SK-N-SH treated with all-trans-retinoic acid at 6 μM for 48 hours (cell line): Measurements from ENCODE around the gene DMRTC2.

Experiments used
- ATAC-seq: fragments of 200-7000 bp; cut with Tn5 transposase; 3 replicates; pipeline ENCODE4 v1.9.1; 2020; ENCODE audit warnings: mild to moderate bottlenecking, moderate library complexity
- ARNTL ChIP-seq: fragments of 450-650 bp; formaldehyde crosslinking; IDR thresholded peaks from 2 replicates; pipeline ENCODE4 v1.5.0; 2020; ENCODE audit warnings: low read depth, mild to moderate bottlenecking, moderate library complexity, borderline replicate concordance
- BACH2 ChIP-seq: fragments of 250-450 bp; sonication (Bioruptor Pico); IDR thresholded peaks from 2 replicates; pipeline ENCODE4 v1.9.0; 2021; ENCODE audit warnings: mild to moderate bottlenecking, borderline replicate concordance
- CSRNP3 ChIP-seq: fragments of 250-450 bp; sonication (Bioruptor Pico); IDR thresholded peaks from 2 replicates; pipeline ENCODE4 v1.5.1; 2021; ENCODE audit warnings: mild to moderate bottlenecking, moderate library complexity
- ESRRG ChIP-seq: fragments of 250-450 bp; sonication (Bioruptor Pico); IDR thresholded peaks from 2 replicates; pipeline ENCODE4 v1.6.1; 2021; ENCODE audit warnings: mild to moderate bottlenecking
- GLIS3 ChIP-seq: fragments of 250-450 bp; sonication (Bioruptor Pico); IDR thresholded peaks from 2 replicates; pipeline ENCODE4 v1.5.0; 2020; ENCODE audit warnings: mild to moderate bottlenecking, moderate library complexity
- ISL1 ChIP-seq: fragments of 250-450 bp; sonication (Bioruptor Pico); IDR thresholded peaks from 2 replicates; pipeline ENCODE4 v2.1.2; 2022; ENCODE audit warnings: mild to moderate bottlenecking, moderate library complexity
- OSR1 ChIP-seq: fragments of 250-450 bp; sonication (Bioruptor Pico); IDR thresholded peaks from 2 replicates; pipeline ENCODE4 v1.8.0; 2022; ENCODE audit warnings: moderate library complexity, mild to moderate bottlenecking, inconsistent platforms
- PATZ1 ChIP-seq: fragments of 250-450 bp; sonication (Bioruptor Pico); IDR thresholded peaks from 2 replicates; pipeline ENCODE4 v1.8.0; 2020; ENCODE audit warnings: mild to moderate bottlenecking, moderate library complexity, borderline replicate concordance
- POU6F1 ChIP-seq: fragments of 250-450 bp; sonication (Bioruptor Pico); IDR thresholded peaks from 2 replicates; pipeline ENCODE4 v1.8.0; 2021; ENCODE audit warnings: low read depth, mild to moderate bottlenecking, moderate library complexity, borderline replicate concordance
- PPARA ChIP-seq: fragments of 250-450 bp; sonication (Bioruptor Pico); IDR thresholded peaks from 2 replicates; pipeline ENCODE4 v1.5.0; 2020; ENCODE audit warnings: mild to moderate bottlenecking, borderline replicate concordance
- RARB ChIP-seq: fragments of 250-450 bp; sonication (Bioruptor Pico); IDR thresholded peaks from 2 replicates; pipeline ENCODE4 v1.8.0; 2021; ENCODE audit warnings: mild to moderate bottlenecking, moderate library complexity
- SNAI2 ChIP-seq: fragments of 250-450 bp; sonication (Bioruptor Pico); IDR thresholded peaks from 2 replicates; pipeline ENCODE4 v1.5.0; 2020; ENCODE audit warnings: mild to moderate bottlenecking, moderate library complexity
- TCF4 ChIP-seq: fragments of 250-450 bp; sonication (Bioruptor Pico); IDR thresholded peaks from 2 replicates; pipeline ENCODE4 v1.8.0; 2021; ENCODE audit warnings: mild to moderate bottlenecking, moderate library complexity, borderline replicate concordance
- TOX ChIP-seq: fragments of 250-450 bp; sonication (Bioruptor Pico); IDR thresholded peaks from 2 replicates; pipeline ENCODE4 v1.8.0; 2021; ENCODE audit warnings: mild to moderate bottlenecking, moderate library complexity, borderline replicate concordance
- TSHZ2 ChIP-seq: fragments of 250-450 bp; sonication (Bioruptor Pico); IDR thresholded peaks from 2 replicates; pipeline ENCODE4 v1.5.0; 2020; ENCODE audit warnings: mild to moderate bottlenecking, moderate library complexity
- ZC3H10 ChIP-seq: fragments of 250-450 bp; sonication (Bioruptor Pico); IDR thresholded peaks from 2 replicates; pipeline ENCODE4 v1.5.1; 2021; ENCODE audit warnings: mild to moderate bottlenecking, moderate library complexity
- ZFP3 ChIP-seq: fragments of 250-450 bp; sonication (Bioruptor Pico); IDR thresholded peaks from 2 replicates; pipeline ENCODE4 v1.5.0; 2020; ENCODE audit warnings: mild to moderate bottlenecking, moderate library complexity
- ZNF565 ChIP-seq: fragments of 450-650 bp; formaldehyde crosslinking; conservative IDR thresholded peaks from 2 replicates; pipeline ENCODE4 v1.5.0; 2020; ENCODE audit warnings: low read depth, mild to moderate bottlenecking, moderate library complexity
- ZNF70 ChIP-seq: fragments of 450-650 bp; formaldehyde crosslinking; IDR thresholded peaks from 2 replicates; pipeline ENCODE4 v1.5.0; 2020; ENCODE audit warnings: mild to moderate bottlenecking, moderate library complexity
- ZNF8 ChIP-seq: fragments of 450-650 bp; formaldehyde crosslinking; IDR thresholded peaks from 2 replicates; pipeline ENCODE4 v1.5.0; 2020; ENCODE audit warnings: mild to moderate bottlenecking, moderate library complexity

DMRTC2 gene

GRCh38 chr19:41799444-41800000 lies 45.3 kb upstream of the DMRTC2 start:
- ATAC-seq = no peak
- TF ChIP-seq RARB (CRISPR knock-in tag) (no peak), BACH2 (CRISPR knock-in tag) (no peak), POU6F1 (CRISPR knock-in tag) (no peak), TCF4 (no peak), OSR1 (CRISPR knock-in tag) (no peak), ZNF565 (CRISPR knock-in tag) (no peak), ZNF70 (CRISPR knock-in tag) (no peak), SNAI2 (CRISPR knock-in tag) (no peak), ISL1 (CRISPR knock-in tag) (no peak)

GRCh38 chr19:41801031-41801430 lies 43.8 kb upstream of the DMRTC2 start:
- ATAC-seq = no peak
- TF ChIP-seq CSRNP3 (CRISPR knock-in tag) = no peak
- TF ChIP-seq ZC3H10 (CRISPR knock-in tag) = no peak
- TF ChIP-seq RARB (CRISPR knock-in tag) = no peak
- no peak for TF ChIP-seq BACH2 (CRISPR knock-in tag)
- no peak for TF ChIP-seq GLIS3 (CRISPR knock-in tag)
- no peak for TF ChIP-seq ESRRG
- TF ChIP-seq TSHZ2 (CRISPR knock-in tag) = no peak
- TF ChIP-seq ZNF8 (CRISPR knock-in tag) = no peak
- no peak for TF ChIP-seq PATZ1 (CRISPR knock-in tag)
- TF ChIP-seq ZFP3 (CRISPR knock-in tag) = no peak
- no peak for TF ChIP-seq ZNF565 (CRISPR knock-in tag)
- no peak for TF ChIP-seq SNAI2 (CRISPR knock-in tag)
- TF ChIP-seq ARNTL (CRISPR knock-in tag) = no peak
- TF ChIP-seq PPARA (CRISPR knock-in tag) = no peak
- no peak for TF ChIP-seq TOX
- no peak for TF ChIP-seq TCF4
- no peak for TF ChIP-seq POU6F1 (CRISPR knock-in tag)

- TF ChIP-seq SNAI2 (CRISPR knock-in tag) (no peak), ZNF70 (CRISPR knock-in tag) (no peak)
- ATAC-seq = no peak
Measured at GRCh38 chr19:41801792-41802211, 43.0 kb upstream of the DMRTC2 start.
